ENCODE measurements around the gene MAEA.

The MAEA gene

GRCh38 chr4:1283711-1284110, 6.0 kb upstream of the MAEA start:
- Histone ChIP-seq H3K9me2 (ENCODE audit: low read depth, low read length) (no peaks in the 10 kb centered on the region), H3K9ac (ENCODE audit: low read length) (no peak overlapping the region), H2AFZ (ENCODE audit: low read length) (no peak overlapping the region), H3K4me2 (ENCODE audit: low read length) (no peak overlapping the region), H3K36me3 (ENCODE audit: insufficient read depth, low read length) (no peaks in the 10 kb centered on the region), H3K79me2 (ENCODE audit: insufficient read depth, low read length) (no peaks in the 10 kb centered on the region), H3K27me3 (ENCODE audit: insufficient read depth, low read length) (no peaks in the 10 kb centered on the region), H3K9me3 (ENCODE audit: low read length) (no peaks in the 10 kb centered on the region), H3K4me1 (ENCODE audit: insufficient read depth, low read length, severe bottlenecking) (peaks cover under 1% of the 10 kb centered on the region), H3F3A (ENCODE audit: insufficient read depth, low read length) (no peaks in the 10 kb centered on the region), H3K4me3 (ENCODE audit: low read depth, low read length, poor library complexity, severe bottlenecking) (no peak overlapping the region), H3K27ac (ENCODE audit: low read depth, low read length, poor library complexity, severe bottlenecking) (no peak overlapping the region), H4K20me1 (ENCODE audit: insufficient read depth, low read length) (no peaks in the 10 kb centered on the region)
- TF ChIP-seq, protein P1, sequence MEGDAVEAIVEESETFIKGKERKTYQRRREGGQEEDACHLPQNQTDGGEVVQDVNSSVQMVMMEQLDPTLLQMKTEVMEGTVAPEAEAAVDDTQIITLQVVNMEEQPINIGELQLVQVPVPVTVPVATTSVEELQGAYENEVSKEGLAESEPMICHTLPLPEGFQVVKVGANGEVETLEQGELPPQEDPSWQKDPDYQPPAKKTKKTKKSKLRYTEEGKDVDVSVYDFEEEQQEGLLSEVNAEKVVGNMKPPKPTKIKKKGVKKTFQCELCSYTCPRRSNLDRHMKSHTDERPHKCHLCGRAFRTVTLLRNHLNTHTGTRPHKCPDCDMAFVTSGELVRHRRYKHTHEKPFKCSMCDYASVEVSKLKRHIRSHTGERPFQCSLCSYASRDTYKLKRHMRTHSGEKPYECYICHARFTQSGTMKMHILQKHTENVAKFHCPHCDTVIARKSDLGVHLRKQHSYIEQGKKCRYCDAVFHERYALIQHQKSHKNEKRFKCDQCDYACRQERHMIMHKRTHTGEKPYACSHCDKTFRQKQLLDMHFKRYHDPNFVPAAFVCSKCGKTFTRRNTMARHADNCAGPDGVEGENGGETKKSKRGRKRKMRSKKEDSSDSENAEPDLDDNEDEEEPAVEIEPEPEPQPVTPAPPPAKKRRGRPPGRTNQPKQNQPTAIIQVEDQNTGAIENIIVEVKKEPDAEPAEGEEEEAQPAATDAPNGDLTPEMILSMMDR (IDR thresholded peaks at IDR 0.05; ENCODE audit: low read length), result no peak
- no peak for TF ChIP-seq EZH2 (IDR thresholded peaks at IDR 0.05; ENCODE audit: borderline replicate concordance, low read length)

- no peak overlapping the region for H3K4me2 ChIP-seq (ENCODE audit: low read length)
- H3K4me3 ChIP-seq (ENCODE audit: low read depth, low read length, poor library complexity, severe bottlenecking), result no peak overlapping the region
- H3K9ac ChIP-seq (ENCODE audit: low read length), result no peak overlapping the region
- no peaks in the 10 kb centered on the region for H4K20me1 ChIP-seq (ENCODE audit: insufficient read depth, low read length)
- H2AFZ ChIP-seq (ENCODE audit: low read length), result no peak overlapping the region
- no peaks in the 10 kb centered on the region for H3K36me3 ChIP-seq (ENCODE audit: insufficient read depth, low read length)
- no peaks in the 10 kb centered on the region for H3K9me3 ChIP-seq (ENCODE audit: low read length)
- H3K27ac ChIP-seq (ENCODE audit: low read depth, low read length, poor library complexity, severe bottlenecking), result no peak overlapping the region
- TF ChIP-seq, protein P1 (IDR thresholded peaks at IDR 0.05; ENCODE audit: low read length), result no peak
- TF ChIP-seq EZH2 (IDR thresholded peaks at IDR 0.05; ENCODE audit: borderline replicate concordance, low read length), result no peak
- no peaks in the 10 kb centered on the region for H3K9me2 ChIP-seq (ENCODE audit: low read depth, low read length)
- no peaks in the 10 kb centered on the region for H3K27me3 ChIP-seq (ENCODE audit: insufficient read depth, low read length)
- peaks cover 6% of the 10 kb centered on the region for H3K4me1 ChIP-seq (ENCODE audit: insufficient read depth, low read length, severe bottlenecking)
- H3K79me2 ChIP-seq (ENCODE audit: insufficient read depth, low read length), result peaks cover 2% of the 10 kb centered on the region
- no peaks in the 10 kb centered on the region for H3F3A ChIP-seq (ENCODE audit: insufficient read depth, low read length)
Observed at GRCh38 chr4:1285151-1285789, 4.4 kb upstream of the MAEA start.

DNA sequence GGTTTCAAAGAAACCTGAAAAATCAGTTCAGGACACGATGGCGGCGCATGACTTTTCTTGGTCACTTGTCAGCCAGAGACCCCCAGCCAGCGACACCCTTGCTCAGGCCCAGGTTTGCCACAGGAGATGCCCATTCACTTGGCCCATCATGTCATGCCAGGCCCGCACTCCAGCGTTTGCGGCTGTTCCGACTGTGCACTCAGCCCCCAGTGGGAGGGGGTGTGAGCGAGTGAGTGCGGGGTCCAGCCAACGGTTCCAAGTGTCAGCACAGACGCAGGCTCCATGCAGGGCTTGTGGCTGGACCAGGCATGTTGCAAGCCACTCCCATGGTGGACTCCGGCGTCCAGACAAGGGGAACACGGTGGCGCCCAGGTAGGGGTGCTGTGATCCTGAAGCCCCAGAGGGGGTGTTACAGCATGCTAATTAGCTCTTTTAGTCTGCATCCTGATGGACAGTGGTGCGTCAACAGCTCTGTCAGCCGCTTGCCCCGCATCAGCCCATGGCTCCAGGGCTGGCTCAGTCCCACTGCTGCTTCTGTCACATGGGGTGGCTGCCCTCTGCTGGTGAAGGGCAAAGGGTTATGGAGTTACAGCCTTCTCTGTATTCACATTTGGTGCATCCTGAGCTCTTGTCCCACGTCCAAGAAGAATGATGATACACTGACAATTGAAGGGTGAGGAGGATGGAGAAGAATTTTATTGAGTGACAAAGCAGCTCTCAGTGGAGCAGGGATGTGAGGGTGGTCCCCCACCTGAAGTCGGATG, 3.7 kb upstream of the MAEA start:
- no peaks in the 10 kb centered on the region for H3K9me3 ChIP-seq (ENCODE audit: low read length)
- H2AFZ ChIP-seq (ENCODE audit: low read length), result no peak overlapping the region
- H3K9ac ChIP-seq (ENCODE audit: low read length), result no peak overlapping the region
- H3K4me3 ChIP-seq (ENCODE audit: low read depth, low read length, poor library complexity, severe bottlenecking), result no peak overlapping the region
- peaks cover 11% of the 10 kb centered on the region for H3K4me1 ChIP-seq (ENCODE audit: insufficient read depth, low read length, severe bottlenecking)
- no peaks in the 10 kb centered on the region for H3K9me2 ChIP-seq (ENCODE audit: low read depth, low read length)
- no peak overlapping the region for H3K4me2 ChIP-seq (ENCODE audit: low read length)
- no peaks in the 10 kb centered on the region for H4K20me1 ChIP-seq (ENCODE audit: insufficient read depth, low read length)
- no peaks in the 10 kb centered on the region for H3K27me3 ChIP-seq (ENCODE audit: insufficient read depth, low read length)
- H3F3A ChIP-seq (ENCODE audit: insufficient read depth, low read length), result no peaks in the 10 kb centered on the region
- H3K36me3 ChIP-seq (ENCODE audit: insufficient read depth, low read length), result no peaks in the 10 kb centered on the region
- peaks cover 9% of the 10 kb centered on the region for H3K79me2 ChIP-seq (ENCODE audit: insufficient read depth, low read length)
- no peak overlapping the region for H3K27ac ChIP-seq (ENCODE audit: low read depth, low read length, poor library complexity, severe bottlenecking)
- no peak for TF ChIP-seq EZH2 (IDR thresholded peaks at IDR 0.05; ENCODE audit: borderline replicate concordance, low read length)
- TF ChIP-seq, protein P1 (IDR thresholded peaks at IDR 0.05; ENCODE audit: low read length), result no peak

Data from OCI-LY1 (cell line).